Suppressor macrophage (primary cell): ENCODE results near the gene NPTX2.
A peak's percentile ranks its signal among the peaks of the same experiment; 100 is the strongest.

Experiments used
- DNase-seq, 4 experiments: peaks; one replicate each; pipeline ENCODE4 v3.0.0-alpha.2; 2020 to 2022

Gene NPTX2

DNA sequence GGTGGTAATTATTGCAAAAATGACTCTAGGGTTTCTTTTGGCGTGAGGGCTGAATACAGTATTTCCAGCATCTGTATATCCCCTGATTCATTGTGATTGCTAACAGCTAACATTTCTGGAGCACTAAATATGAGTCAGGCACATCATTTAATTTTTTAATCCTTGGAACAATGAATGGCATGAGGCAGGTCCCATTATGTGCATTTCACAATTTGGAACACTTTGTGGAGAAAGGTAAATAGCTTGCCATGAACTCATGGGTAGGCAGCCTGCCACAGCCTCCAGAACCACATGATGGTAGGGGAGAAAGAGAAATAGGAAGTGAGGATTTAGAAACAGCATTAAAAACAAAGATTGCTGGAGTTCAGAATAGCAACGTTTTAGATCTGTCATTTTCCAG is 1.7 kb downstream of the NPTX2 start:
- DNase-seq, result peak in 2 of 4 experiments; percentile 16 to 18

DNA sequence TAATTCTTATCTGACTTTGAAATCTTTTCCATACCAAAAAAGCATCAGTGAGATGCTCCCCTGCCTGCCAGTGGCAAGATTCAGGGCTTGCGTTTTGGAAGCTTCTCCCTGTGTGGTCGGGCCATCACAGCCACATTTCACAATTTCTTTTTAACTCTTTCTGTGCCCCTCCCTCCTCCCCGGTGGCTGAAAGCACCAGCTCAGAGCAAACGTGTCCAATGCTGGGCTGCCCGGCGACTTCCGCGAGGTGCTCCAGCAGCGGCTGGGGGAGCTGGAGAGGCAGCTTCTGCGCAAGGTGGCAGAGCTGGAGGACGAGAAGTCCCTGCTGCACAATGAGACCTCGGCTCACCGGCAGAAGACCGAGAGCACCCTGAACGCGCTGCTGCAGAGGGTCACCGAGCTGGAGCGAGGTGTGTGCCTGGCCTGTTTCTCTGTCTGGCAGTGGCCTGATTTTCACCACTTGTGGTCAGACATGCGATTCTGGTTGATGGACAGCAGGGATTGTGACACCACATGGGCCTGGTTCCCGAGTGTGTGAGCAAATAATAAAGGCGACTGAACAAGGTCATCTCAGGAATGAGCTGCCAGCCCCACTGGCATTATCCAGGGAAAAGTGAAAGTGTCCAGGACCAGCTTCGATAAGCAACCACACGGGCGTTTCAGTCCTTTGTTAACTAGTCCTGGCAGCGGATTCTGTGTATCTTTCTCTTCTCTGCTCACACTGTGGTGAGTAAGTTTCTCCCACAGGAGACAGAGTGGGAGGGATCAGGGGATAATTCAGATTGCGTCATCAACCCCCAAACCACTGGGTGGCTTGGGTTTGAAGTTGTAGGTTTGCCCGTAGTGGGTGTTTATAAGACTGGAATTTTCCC is 2.6 kb downstream of the NPTX2 start:
- DNase-seq, result peak in 3 of 4 experiments; percentile 7 to 19 (median 14)

DNA sequence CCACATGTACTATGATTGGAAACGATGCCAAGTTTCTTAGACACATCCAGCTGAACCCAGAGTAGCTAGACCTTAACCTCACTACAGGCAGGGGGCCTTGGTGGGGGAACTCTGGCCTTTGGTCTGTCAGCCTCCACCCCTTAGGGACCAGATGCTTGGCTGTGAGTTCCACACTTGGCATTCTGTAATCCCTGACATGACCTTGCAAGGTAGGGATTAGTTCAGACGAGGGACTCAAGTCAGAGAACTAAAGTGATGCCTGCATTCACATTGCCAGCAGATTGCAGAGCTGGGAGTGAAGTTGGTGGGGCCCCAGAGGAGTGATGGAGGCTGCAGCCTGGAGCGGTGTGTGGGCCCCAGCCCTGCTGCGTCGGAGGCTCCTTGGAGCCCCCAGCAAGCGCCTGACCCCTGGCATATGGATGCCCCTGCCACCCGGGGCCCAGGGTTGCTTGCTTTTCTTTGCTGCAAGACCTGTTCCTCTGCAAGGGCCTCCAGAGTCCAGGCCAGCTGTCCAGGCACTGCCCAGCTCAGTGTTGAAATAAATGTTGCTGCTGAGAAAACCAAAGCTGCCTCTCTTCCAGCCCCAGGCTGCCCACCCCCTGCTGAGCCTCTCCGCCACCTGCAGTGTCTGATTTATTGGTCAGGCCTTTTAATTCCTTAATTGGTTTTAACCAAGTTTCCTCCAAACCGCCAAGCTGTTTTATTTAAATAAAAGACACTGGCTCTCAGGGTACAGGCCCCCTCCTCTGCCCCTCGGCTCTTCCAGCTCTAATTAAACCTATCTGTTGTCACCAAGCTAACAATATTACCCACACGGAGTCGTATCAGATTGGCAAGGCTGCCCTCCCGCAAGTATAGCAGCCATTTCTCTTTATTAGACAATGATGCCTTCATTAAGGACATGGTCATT is 4.7 kb downstream of the NPTX2 start:
- DNase-seq, result no peak

DNA sequence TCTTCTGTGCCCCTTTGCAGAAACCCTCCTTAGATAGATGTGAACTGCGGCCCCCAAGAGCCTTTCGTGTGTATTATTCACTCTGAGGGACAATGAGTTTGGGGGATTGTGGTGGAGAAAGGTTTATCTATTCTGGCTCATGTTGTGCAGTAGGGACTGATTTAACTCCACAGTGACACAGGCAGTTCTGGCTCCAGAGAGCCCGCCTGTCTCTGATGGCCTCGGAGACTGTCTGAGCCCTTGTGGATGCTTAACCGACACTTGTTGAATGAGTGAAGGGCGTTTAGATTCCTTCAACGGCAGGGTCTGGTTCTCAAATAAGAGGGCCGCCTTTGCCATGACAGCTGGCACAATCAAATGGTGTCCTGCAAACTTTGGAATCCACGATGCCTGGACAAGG is 5.8 kb downstream of the NPTX2 start:
- no peak for DNase-seq

DNA sequence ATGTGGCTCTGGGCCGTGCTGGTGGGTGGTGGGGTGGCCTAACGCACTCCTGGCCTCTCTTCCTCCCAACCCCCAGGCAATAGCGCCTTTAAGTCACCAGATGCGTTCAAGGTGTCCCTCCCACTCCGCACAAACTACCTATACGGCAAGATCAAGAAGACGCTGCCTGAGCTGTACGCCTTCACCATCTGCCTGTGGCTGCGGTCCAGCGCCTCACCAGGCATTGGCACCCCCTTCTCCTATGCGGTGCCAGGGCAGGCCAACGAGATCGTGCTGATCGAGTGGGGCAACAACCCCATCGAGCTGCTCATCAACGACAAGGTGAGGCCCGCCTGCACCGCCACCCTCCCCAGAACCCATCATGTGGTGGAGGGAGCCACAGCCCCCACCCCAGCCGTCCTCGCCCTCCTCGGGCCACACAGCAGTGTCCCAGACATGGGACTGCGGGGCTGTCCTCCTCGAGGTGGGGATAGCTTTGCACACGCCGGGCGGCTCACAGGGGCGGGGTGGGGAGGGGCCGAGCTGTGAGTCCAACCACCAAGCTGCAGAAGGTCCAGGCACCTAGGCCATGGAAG is 7.8 kb downstream of the NPTX2 start:
- DNase-seq, result no peak

DNA sequence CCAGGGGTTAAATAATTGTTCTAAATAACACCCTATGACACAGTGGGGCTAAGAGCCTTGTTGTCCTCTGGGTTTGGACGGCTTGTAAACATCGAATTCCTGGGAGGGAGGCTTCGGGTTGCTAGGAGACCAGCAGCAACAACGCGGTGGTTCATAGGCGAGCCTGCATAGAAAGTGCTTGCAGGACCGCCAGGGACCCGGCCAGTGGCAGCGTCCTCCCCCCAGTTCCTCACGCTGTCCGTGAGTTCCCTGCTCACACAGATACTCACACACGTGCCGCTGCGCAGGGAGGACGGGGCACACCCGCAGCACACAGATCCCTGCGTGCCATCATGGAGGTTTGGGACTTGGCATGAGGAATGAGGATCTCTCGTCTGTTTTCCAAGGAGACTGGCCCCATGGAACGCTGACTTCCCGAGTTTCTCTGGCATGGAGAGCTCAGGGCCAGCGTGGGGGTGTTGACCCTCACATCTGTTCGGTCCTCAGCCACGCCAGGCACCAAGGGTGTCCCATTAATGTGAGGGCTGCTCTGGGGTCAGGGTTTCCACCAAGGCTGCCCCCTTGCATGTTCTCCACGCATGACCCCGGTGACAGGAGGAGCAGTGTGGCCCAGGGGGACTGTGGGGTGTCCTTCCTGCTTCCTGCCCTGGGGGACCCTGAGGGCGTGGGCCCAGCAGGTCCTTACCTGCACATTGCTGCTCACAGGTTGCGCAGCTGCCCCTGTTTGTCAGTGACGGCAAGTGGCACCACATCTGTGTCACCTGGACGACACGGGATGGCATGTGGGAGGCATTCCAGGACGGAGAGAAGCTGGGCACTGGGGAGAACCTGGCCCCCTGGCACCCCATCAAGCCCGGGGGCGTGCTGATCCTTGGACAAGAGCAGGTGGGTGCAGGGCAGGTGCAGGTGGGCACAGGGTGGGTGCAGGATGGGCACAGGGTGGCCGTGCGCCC is 9.7 kb downstream of the NPTX2 start:
- DNase-seq, result no peak

DNA sequence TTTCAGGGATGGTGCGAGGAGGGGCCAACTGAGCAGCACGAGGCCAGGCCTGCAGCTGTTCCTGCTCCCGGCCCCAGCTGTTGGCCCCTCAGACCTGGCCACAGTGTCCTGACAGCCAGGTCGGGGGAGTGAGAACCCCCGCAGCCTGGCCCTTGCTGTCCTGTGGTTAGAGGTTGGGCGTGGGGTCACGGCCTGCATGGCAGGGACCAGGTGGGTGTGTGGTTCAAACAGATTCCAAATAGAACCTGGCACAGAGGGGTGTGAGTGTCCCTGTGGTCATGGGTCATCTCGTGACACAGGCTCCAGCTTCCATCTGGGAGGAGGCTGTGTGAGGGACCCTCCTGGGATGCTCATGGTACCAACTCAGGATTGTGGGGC is 10.3 kb downstream of the NPTX2 start:
- DNase-seq, result no peak

DNA sequence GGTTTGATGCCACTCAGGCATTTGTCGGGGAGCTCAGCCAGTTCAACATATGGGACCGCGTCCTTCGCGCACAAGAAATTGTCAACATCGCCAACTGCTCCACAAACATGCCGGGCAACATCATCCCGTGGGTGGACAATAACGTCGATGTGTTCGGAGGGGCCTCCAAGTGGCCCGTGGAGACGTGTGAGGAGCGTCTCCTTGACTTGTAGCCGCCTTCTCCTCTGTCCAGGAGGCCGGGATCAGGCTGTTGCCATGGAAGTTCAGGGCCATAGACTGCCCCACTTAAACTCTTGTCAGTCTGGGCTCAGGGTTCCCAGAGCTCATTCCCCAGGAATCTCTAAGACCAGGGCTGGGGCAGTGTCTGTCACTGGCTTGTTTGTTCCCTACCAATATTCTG is 11.3 kb downstream of the NPTX2 start:
- no peak for DNase-seq

DNA sequence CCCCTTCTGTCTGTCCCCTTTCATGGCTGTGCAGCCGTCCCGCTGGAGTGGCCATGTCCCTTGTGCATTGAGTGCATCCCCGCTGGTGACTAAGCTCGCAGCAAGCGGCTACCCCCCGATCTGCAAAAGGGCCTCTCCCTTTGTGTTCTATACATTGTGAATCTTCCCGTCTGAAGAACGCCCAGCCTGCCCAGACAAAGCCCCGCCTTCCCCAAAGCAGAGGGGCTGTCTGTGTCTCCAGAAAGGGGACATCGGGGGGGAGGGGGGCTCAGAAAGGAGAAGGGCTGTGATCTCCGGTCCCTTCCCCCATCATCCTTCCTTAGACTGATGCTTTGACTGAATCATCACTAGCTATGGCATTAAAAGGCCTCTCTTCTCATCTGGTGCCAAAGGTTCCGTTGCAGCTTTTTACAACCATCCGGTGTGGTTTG is 11.9 kb downstream of the NPTX2 start:
- DNase-seq, result no peak

DNA sequence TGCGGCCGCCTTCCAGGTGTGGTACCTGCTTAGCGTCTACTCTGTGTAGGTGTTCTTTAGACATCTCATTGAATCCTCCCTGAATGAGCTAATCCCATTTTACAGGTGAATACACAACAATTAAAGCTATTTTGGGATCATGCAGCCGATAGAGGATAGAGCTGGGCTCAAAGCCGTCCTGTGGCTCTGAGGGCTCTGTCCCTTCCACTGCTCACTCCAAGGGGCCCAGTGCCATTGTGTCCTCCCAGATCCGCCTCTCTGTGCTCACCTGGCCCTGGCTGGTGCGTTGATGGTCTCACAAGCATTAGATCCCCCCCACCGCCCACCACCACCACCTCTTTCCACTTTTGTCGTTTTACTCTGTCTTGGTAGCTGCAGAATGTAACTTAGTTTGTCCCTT is 13.1 kb downstream of the NPTX2 start:
- no peak for DNase-seq

DNA sequence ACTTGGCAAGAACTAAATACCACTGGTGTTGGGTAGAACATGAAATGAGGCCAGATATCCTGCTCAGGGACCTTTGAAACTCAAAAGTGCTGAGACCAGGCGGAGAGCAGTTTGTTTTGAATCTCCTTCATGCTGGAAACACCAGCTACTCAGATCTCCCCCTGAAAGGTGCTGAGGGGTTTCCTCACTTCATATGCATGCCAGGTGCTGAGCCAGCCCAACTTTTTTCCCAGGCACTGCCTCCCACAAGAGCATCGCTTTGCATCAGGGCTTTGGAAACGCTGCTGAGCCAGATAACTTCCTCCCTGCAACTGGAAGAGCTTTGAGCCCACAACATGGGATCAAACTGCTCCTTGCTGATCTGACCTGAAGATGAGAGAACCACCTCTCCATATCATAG is 13.7 kb downstream of the NPTX2 start:
- DNase-seq, result no peak

DNA sequence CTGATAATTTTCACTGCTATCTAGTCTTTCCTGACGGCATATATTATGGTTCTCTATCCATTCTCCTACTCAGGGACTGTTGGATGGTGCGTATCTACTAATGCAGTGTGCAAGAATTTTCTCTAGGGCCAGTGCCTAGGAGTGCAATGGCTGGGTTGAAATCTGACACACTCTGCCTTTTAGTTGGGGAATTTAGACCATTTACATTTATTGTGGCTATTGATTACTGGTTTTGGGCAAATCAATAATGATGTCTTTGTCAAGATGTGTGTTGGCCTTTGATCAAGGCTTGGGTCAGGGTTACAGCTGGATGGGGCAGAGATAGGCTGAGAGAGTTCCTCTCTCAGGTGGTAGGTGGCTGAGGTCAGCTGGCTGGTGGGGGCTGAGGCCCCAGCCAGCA is 21.8 kb downstream of the NPTX2 start:
- no peak for DNase-seq

DNA sequence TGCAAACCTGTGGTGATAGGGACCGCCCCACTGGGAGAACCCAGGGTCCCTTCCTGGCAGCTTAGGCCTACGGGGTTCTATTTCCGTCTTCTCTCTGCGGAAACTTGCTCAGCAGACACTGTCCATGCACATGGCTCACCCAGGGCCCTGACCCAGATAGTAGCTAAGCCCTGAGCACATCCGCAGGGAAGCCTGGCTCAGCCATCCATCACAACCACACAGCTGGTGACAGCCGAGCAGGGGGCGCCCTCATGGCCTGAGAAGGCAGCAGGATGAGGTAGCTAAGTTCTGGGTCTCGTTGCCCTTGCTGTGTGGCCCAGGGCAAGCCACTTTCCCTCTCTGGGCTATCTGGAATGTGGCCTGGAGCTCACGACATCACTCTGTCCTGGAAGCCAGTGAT is 23.3 kb downstream of the NPTX2 start:
- no peak for DNase-seq

DNA sequence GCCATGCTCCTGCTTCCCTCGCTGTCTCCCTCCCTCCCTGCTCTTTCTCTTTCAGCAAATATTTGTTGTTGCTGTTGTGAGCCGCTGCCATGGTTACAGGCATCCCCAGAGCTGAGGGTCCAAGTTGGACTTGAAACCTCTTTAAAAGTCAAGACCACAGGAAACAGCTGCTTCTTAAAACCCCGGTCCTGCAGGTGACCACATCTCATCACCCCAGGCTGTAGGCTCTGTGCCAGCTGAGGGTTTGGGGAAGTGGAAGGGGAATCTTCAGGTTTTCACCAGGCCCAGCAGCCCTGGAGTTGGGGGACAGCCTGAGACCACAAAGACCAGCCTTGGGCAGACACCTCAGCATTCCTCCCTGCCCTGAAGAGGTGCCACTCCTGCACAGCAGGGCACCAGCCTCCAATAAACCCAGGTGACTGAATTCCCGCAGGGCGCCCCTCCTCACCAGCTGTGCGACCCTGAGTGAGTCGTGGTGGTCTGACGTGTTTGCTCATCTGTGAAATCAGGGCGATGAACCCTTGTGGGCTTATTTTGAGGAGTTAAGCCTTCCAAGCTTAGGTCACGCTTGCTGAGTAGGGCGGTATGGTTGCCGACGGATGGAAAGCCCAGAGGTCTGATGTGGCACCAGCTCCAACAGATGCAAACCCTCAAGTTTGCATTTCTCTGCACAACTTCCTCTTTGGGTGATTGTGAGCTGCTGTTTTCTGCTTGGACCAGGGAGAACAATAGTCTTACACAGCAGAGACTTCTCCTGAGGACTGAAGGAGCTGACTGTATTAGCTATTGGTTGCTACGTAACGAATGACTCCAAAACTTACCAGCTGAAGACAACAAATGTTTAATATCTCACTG is 24.8 kb downstream of the NPTX2 start:
- DNase-seq, result peak; percentile 15 to 55 (median 40)

DNA sequence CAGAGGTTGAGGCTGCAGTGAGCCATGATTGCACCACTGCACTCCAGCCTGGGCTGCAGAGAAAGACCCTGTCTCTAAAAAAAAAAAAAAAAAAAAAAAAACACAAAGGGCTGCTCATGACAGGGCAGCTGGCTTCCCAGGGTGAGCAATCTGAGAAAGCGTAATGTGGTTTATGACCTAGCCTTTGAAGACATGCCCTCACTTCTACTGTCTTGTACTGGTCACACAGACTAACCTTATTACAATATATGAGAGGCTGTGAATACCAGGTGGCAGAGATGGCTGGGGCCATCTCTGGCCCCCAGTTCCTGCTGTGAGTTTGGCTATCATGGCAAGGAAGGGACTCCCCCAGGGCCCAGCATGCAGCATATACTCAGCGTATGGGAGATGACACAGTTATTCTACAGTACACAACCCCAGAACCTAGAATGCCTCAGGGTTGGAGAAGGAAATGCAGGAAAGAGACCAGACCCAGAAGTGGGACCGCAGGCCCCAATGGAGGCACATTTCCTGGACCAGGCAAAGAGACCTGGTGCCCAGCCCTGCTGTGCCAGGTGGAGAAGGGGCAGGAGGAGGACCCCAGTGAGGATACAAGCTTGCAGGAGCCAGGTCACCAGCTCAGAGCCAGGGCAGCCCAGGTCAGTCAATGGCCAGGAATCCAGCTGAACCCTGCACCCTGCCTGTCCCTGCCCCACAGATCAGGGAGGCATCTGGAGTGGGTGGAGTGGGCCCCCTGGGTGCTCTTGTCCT is 26.3 kb downstream of the NPTX2 start:
- DNase-seq, result no peak

DNA sequence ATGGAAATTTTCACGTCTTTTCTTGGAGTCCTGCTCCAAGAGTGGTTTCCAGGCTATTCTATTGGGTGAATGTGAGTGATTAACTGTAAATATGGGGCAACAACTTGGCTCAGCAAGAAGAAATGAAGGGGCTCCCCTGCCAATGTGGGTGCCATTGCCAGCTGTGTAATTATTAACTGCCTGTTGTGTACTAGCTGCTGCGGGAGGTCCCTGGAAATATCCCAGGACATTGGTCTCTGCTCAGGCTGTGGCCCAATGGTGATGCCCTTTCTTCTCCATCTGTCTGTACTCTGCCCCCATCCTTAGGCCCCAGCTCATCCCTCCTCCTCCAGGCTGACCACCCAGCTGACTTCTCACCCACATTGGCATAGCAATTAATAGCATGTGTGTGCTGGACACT is 29.4 kb downstream of the NPTX2 start:
- no peak for DNase-seq

DNA sequence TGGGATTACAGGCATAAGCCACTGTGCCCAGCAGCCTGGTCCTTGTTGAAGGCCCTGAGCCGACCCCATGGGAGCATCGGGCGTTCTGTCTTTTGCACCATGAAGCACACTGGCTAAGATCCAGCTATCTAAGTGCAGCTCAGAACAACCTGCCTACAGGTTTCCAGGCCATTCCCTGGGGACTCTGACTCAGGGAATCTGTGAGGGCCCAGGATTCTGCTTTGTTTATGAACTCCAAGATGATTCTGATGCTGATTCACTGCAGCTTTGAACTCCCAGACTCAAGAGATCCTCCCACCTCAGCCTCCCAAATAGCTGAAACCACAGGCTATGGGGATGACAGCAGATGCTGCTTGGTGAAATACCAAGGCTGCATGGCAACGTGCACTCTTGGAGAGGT is 30.2 kb downstream of the NPTX2 start:
- DNase-seq, result no peak

DNA sequence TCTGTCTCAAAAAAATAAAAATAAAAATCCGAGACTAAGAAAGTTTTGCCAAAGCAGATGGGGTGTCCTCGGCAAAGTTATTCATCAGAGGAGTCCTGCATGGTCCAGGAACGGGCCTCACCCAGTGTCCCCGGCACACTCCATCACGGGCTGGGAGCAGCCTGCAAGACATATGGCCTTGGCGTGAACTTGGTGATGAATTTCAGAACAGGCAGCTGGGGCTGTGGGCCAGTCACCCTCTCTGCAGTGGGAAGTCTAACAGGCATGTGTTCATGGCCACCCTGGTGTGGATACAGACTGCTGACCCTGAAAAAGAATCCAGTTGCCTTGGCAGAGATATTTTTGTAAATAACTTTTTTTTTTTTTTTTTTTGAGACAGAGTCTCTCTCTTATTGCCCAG is 34.7 kb downstream of the NPTX2 start:
- DNase-seq, result no peak

DNA sequence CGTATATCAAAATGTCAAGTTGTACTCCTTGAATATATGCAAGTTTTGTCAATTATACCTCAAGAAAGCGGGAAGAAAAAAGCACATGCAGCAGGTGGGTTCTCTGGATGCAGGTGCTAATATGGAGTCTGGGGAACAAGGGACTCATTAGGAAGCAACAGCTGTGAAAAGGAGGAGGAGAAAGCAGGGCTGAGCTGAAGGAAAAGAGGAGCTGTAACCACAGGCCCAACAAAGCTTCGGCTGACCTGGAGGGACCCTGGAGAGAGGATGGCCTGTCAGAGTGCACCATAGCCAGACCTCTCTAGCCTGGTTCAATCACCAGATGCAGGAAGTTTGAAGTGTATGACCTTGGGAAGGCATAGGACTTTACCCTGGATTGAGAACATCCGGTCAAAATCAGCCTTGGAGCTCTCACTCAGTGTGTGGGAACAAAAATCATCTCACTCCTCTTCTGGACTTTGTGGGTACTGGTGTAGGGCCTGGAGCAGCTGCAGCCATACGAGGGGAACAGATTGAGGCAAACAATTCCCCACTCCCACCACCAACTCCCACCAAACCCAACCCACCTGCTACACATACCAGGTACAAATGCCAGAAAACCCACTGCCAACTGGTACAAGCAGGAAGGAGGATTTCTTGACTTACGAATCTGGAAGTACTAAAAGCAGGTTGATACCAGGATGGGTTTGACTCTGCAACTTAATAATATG is 36.7 kb downstream of the NPTX2 start:
- no peak for DNase-seq
